ENCODE results near the gene TMEM121B. TPM values are rescaled to one million over a fixed set of nuclear protein-coding genes. Genes with fewer than 3 reads are reported as not detected.

Gene TMEM121B
- polyA plus RNA-seq, 3 donors = 0.51 to 0.93 (median 0.90) TPM

DNA sequence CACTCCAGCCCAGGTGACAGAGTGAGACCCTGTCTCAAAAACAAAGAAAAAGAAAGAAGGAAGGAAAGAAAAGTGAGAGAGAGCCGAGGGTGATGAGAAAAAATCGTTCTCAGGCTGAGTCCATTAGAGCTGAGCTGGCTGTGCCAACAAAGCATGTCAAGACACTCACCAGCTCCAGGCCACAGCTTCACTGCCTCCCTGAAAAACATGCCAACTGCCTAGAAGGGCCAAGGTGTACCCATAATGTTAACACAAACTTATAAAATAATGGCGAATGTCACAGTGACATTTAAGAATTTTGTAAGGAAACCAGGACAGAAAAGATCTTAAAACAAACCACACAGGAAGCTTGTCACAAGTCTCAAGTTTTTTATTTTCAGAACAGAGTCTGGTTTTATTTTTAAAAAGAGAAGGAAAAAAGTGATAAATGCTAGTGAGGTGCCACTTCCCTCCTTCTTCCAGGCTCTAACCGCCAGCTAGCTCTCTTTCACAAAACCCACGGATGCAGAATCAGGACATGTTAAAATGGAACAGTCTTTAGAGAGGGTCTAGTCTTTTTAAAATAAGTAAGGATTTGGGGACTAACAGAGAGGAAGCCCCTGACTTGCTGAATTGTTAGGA lies 5.1 kb downstream of the TMEM121B start:
- no peak for DNase-seq (ENCODE audit: extremely low read depth in 1 of 11, low read depth in 9 of 11, low spot score in 4 of 11)

GRCh38 chr22:17115236-17115635 lies 5.9 kb downstream of the TMEM121B start:
- no peak for DNase-seq (ENCODE audit: extremely low read depth in 1 of 11, low read depth in 9 of 11, low spot score in 4 of 11)

- no peak for DNase-seq (ENCODE audit: extremely low read depth in 1 of 11, low read depth in 9 of 11, low spot score in 4 of 11)
Measured at GRCh38 chr22:17114898-17115235, 6.3 kb downstream of the TMEM121B start.

- DNase-seq (ENCODE audit: extremely low read depth in 1 of 11, low read depth in 9 of 11, low spot score in 4 of 11) = no peak
Measured at GRCh38 chr22:17114173-17114897, 6.8 kb downstream of the TMEM121B start.

DNA sequence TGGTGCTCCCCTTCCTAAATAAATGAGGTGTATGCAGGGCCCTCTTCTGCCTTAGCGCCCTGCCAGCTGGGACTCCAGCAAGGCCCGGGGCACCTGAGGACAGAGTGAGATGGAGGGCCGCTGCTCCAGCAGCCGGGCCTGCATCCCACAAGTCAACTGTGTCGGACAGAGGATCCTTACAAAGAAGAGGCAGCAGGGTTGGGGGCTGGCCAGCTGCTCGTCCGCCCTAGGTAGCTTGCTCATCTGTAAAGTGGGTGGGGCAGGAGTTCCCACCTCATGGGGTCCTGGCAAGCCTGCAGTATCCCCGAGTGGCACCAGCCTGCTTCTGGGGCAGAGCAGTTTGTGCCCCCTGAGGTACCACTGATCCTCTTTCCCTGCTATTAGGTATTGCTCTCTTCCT lies 7.6 kb downstream of the TMEM121B start:
- DNase-seq (ENCODE audit: extremely low read depth in 1 of 11, low read depth in 9 of 11, low spot score in 4 of 11) = no peak

DNA sequence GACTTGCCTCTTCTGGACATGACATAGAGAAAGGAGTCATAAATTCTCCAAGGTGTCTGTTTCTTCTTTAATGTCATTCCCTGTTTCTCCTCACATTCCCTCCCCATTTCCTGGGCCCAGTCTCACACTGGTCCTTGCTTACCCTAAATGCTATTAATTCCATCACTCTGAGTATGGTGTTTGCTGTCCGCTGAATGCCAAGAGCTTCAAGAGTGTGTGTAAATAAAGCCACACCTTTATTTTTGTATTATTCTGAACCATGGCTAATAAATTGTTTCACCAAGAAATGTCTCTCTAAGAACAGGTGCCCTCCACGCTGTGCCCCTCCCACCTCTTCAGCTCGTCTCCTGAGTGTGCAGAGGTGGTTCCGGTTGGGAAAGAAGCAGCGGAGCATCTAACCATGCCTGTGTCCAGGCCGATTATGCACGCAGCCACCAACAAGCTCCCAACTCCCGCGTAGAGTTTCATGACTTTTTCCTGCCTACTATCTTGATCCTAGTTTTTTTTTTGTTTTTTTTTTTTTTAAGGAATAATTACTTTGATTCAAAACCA lies 8.6 kb downstream of the TMEM121B start:
- no peak for DNase-seq (ENCODE audit: extremely low read depth in 1 of 11, low read depth in 9 of 11, low spot score in 4 of 11)

DNA sequence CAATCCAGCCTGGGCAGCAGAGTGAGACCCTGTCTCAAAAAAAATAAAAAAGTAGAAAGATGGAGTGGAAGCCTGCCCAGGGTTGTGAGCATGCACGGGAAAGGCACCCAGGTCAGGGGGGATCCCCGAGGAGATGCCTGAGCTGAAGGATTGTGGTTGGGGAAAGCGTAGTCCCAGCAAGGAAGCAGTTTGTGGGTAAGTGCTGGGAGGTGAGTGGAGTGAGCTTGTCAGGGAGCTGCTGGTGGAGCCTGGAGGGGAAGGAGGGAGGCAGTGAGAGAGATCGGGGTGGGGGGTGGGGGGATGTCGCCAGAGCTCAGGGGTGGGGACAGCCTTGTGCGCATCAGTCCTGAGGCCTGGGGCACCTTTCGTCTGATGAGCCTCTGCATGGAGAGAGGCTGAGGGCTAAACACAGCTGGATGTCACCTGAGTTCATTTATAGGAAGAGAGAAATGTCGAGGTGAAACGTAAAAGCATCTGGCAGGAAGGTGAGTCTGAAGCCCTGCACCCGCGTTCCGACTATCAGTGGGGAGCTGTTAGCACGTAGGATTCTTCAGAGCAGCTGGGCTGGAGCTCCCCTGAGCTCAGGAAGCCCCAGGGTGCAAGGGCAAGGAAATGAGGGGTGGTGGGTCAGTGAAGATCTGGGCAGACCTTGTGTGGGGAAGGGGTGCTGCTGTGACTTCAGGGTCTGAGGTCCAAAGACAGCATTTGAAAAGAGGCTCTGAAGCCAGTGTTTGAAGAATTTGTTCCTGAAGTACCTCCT lies 10.2 kb downstream of the TMEM121B start:
- DNase-seq (ENCODE audit: extremely low read depth in 1 of 11, low read depth in 9 of 11, low spot score in 4 of 11) = no peak

DNA sequence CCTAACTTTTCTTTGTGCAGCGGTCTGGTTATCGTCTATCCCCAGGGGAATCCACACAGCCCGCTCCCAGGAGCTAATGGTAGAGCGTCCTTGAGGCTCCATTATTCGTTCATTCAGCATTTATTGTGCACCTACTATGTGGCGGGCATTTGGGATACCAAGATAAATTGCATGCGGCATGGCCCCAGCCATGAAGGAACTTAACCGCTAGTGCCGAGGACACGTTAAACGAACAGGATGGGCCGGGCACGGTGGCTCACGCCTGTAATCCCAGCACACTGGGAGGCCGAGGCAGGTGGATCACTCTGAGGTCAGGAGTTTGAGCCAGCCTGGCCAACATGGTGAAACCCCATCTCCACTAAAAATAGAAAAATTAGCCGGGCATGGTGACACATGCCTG lies 11.2 kb downstream of the TMEM121B start:
- no peak for DNase-seq (ENCODE audit: extremely low read depth in 1 of 11, low read depth in 9 of 11, low spot score in 4 of 11)

DNA sequence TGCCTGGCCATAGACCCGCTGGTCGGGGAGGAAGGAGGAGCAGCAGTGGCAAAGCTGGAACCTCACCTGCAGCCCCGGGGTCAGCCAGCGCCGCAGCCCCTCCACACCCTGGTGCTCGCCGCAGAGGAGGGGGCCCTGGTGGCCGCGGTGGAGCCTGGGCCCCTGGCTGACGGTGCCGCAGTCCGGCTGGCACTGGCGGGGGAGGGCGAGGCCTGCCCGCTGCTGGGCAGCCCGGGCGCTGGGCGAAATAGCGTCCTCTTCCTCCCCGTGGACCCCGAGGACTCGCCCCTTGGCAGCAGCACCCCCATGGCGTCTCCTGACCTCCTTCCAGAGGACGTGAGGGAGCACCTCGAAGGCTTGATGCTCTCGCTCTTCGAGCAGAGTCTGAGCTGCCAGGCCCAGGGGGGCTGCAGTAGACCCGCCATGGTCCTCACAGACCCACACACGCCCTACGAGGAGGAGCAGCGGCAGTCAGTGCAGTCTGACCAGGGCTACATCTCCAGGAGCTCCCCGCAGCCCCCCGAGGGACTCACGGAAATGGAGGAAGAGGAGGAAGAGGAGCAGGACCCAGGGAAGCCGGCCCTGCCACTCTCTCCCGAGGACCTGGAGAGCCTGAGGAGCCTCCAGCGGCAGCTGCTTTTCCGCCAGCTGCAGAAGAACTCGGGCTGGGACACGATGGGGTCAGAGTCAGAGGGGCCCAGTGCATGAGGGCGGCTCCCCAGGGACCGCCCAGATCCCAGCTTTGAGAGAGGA lies 11.9 kb downstream of the TMEM121B start:
- DNase-seq (ENCODE audit: extremely low read depth in 1 of 11, low read depth in 9 of 11, low spot score in 4 of 11) = no peak

- no peak for DNase-seq (ENCODE audit: extremely low read depth in 1 of 11, low read depth in 9 of 11, low spot score in 4 of 11)
Measured at GRCh38 chr22:17108256-17109112, 12.7 kb downstream of the TMEM121B start.

- no peak for DNase-seq (ENCODE audit: extremely low read depth in 1 of 11, low read depth in 9 of 11, low spot score in 4 of 11)
Measured at GRCh38 chr22:17107547-17107810, 13.7 kb downstream of the TMEM121B start.

GRCh38 chr22:17106785-17107546 lies 14.2 kb downstream of the TMEM121B start:
- DNase-seq (ENCODE audit: extremely low read depth in 1 of 11, low read depth in 9 of 11, low spot score in 4 of 11) = no peak

DNA sequence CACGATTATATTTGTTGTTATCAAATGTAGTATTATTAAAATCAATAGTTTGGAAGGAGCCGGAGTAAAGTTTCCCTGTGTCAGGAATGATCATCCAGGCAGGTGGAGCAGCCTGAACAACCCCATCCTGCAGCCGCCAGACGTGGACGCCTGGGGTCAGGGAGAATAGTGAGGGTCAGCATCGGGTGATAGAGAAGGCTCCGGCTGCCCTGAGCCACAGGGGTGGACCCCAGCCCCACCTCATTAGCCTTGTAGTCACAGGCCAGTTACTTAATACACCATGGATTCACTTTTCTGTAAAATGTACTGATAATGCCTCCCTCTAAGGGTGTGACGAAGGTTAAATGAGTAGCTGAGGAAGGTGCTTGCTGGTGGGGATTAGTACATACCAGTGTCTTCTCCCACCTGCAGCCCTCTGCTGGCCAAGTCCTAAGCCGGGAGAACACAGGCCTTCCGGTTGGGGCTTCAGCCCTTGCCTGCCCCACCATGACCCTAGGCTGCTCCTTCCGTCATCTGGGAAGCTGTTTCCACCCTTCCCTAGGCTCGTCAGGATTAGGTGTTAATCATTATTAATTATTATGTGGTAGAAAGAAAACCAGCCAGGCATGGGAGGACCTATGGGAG lies 14.9 kb downstream of the TMEM121B start:
- no peak for DNase-seq (ENCODE audit: extremely low read depth in 1 of 11, low read depth in 9 of 11, low spot score in 4 of 11)

DNA sequence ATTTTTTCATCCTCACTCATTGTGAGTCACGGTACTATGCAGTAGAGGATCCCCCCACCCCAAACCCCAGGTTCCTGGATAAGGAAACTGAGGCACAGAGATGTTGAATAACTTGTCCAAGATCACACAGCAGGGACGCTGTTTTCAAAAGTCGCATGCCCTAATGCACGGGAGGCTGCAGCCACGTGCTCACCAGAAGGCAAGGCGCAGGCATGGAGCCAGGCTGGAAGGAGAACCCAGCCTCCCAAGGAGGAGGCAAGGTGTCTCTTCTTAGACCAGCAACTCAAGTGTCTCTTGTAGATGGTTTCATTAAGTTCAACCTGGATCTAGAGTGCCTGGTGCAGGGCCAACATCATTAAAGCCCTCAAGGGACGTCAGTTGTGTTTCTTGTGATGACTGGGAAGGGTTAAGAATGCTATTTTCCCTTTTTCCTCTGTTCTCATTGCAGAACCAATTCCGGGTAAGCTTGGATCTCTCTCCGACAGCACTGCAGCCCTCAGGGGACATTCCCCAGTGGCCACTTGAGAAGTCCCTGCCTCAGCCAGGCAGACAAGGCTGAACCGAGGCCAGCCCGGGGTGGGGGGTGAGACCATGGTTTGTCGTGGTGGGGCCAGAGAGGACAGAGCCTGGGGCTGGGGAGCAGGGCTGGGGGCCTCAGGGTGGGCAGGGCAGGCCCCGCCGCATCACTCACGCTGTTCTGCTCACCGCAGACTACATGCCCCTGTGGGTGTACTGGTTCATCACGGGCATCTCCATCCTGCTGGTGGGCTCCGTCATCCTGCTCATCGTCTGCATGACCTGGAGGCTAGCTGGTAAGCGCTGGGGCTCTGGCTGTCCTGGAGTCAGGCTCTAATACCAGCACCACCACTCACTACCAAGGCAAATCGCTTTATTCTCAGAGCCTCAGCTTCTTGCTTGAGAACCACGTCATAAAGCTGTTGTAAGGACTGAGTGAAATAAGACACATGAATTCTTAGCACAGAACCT lies 15.7 kb downstream of the TMEM121B start:
- DNase-seq (ENCODE audit: extremely low read depth in 1 of 11, low read depth in 9 of 11, low spot score in 4 of 11) = no peak

- no peak for DNase-seq (ENCODE audit: extremely low read depth in 1 of 11, low read depth in 9 of 11, low spot score in 4 of 11)
Measured at GRCh38 chr22:17104336-17104935, 16.7 kb downstream of the TMEM121B start.

- no peak for DNase-seq (ENCODE audit: extremely low read depth in 1 of 11, low read depth in 9 of 11, low spot score in 4 of 11)
Measured at GRCh38 chr22:17103351-17103750, 17.8 kb downstream of the TMEM121B start.

Data from renal cortex interstitium (tissue), 11 donors.